DMS153 (cell line): ENCODE results near the gene HMOX1.

Experiments
- DNase-seq: peaks from one replicate; lab custom pipeline; 2025; lab: John Stamatoyannopoulos, UW

The HMOX1 gene, protein sequence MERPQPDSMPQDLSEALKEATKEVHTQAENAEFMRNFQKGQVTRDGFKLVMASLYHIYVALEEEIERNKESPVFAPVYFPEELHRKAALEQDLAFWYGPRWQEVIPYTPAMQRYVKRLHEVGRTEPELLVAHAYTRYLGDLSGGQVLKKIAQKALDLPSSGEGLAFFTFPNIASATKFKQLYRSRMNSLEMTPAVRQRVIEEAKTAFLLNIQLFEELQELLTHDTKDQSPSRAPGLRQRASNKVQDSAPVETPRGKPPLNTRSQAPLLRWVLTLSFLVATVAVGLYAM

DNA sequence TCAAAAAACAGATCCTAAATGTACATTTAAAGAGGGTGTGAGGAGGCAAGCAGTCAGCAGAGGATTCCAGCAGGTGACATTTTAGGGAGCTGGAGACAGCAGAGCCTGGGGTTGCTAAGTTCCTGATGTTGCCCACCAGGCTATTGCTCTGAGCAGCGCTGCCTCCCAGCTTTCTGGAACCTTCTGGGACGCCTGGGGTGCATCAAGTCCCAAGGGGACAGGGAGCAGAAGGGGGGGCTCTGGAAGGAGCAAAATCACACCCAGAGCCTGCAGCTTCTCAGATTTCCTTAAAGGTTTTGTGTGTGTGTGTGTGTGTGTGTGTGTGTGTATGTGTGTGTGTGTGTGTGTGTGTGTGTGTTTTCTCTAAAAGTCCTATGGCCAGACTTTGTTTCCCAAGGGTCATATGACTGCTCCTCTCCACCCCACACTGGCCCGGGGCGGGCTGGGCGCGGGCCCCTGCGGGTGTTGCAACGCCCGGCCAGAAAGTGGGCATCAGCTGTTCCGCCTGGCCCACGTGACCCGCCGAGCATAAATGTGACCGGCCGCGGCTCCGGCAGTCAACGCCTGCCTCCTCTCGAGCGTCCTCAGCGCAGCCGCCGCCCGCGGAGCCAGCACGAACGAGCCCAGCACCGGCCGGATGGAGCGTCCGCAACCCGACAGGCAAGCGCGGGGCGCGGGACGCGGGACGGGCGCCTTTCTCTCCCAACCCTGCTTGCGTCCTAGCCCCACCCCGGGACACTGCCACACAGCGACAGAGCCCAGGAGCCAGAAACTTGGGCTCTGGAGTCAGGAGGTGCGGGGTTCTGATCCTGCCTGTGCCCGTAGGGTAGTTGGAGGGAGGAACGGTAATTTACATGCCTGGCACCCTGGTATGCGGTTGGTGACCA, at the start of gene HMOX1:
Gene HMOX1, plus strand, starts transcription at position 560 of the 887 bp plus-strand sequence. Its CDS starts 78 bp downstream, at position 638.
- peak; percentile 61 for DNase-seq

DNA sequence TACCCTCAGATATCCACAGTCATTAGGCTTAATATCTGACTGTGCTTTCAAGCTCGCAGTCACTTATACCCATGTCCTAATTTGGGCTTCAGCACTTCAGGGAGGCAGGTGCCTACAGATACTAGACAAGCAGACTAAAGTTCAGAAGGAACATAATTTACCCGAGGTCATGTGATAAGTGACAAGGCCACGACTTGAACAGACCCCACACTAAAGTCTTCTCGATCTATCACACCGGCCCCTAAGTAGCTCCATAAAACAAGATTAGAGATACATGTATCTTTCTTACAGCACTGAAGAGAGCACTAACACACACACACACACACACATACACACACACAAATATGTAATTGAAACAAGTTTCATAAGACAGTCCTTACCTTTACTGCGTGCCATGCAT, 48.6 kb upstream of the HMOX1 start:
- no peak for DNase-seq

DNA sequence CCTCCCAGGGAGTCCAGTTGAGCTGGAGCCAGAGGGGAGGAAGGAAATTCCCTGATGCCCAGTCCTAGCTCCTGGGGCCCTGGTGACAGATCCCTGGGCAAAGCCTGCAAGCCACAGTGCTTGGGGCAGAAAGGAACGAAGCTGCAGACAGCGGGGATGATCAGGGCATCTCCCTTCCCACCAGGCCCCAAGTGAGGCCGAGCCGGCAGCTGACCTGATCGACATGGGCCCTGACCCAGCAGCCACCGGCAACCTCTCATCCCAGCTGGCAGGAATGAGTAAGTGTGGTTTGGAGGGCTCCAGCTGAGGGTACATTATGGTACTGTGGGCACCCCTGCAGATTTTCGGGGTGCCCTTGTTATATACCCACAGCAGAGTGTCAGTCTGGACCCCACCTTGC, 47.7 kb upstream of the HMOX1 start:
- no peak for DNase-seq

GRCh38 chr22:35334004-35334403, 46.9 kb upstream of the HMOX1 start:
- peak; percentile 33 for DNase-seq

DNA sequence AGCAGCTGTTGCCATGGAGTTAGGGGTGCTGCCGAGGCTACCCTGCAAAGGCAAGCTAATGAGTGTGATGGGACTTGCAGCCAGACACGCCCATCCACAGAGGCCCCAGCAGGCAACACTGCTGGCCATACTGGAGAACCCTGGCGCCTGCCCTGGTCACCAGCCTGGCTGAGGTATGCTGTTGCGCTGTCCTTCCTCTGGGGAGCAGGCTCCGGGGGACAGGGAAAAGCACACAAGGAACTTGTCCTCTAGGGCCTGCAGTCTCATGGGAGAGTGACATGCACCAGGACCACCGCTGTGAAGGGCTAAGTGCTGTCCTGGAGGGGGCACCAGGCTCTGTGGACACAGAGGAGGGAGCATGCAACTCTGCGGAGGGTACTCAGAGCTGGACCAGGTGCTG, 45.4 kb upstream of the HMOX1 start:
- no peak for DNase-seq

GRCh38 chr22:35335936-35336781, 44.7 kb upstream of the HMOX1 start:
- no peak for DNase-seq

DNA sequence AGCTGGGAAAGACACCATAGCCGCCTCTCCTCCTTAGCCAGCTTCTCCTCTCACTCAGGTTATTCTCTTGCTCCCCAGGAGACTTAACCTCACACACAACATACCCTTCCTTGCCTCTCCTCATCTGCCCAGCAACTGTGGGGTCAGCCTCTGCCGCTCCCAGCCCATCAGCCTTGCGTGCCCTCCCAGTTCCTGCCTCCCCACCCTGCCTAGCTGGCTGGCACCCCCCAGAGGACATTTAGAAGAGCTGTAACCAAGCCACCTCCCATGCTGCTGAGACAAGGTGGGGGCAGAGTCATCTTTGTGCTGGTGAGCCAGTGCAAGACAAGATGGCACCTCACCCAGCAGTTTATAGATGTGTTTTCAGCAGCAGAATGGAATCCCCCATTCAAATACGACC, 43.0 kb upstream of the HMOX1 start:
- DNase-seq, result no peak

GRCh38 chr22:35341090-35341874, 39.6 kb upstream of the HMOX1 start:
- no peak for DNase-seq

GRCh38 chr22:35342390-35342789, 38.5 kb upstream of the HMOX1 start:
- DNase-seq, result no peak

GRCh38 chr22:35343664-35344550, 37.0 kb upstream of the HMOX1 start:
- DNase-seq, result no peak

GRCh38 chr22:35344956-35345690, 35.8 kb upstream of the HMOX1 start:
- DNase-seq, result no peak

DNA sequence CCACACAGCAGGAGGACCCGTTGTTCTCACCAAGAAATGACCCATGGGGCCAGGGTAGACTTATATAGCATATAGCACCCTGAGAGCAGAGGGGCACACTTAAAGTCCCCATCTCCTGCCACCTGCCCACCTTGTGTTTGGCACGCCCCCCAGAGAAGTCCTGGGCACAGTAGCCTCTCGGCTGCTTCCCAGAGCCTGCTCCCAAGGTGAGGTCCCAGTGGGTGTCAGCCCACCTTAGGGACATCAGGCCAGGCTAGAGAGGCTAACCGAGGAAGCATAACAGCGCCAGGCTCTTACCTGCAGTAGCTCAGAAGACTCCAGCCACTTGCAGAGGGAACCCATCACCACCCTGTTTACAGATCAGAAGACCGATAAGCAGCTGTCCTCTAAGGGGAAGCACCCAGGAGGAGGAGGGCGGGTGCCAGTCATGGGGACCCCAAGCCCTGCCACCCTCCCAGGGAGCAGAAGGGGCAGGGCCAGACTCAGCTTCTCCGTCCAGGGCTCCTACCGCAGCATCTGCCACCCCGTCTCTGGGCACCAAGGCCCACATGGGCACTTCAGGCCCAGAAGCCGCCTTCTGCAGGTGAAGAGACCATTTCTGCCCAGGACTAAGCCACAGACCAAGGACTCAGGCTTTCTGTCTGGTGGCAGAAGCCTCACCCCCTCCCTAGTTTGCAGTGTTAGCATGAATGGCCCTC, 34.9 kb upstream of the HMOX1 start:
- DNase-seq, result no peak

GRCh38 chr22:35346596-35347220, 34.2 kb upstream of the HMOX1 start:
- DNase-seq, result no peak

DNA sequence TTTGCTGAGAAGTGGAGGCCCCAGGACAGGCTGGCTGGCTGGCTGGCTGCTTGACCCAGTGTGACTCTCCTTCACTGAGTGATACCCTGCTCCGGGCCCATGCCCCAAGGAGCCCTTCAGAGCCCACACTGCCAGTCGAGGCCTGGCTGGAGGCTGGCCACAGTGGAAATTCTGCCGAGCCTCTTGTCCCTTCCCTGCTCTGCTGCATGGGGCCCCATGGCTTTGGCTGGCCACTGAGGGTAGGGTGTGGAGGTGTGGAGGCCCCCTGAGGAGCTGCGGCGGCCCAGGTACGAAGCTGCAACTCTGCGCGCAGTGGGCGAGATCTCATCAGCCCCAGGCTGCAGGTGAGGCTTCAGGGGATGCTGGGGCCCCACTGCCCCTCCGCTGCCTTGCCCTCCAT, 33.4 kb upstream of the HMOX1 start:
- no peak for DNase-seq

- DNase-seq, result no peak
These were observed 32.8 kb upstream of the HMOX1 start for GRCh38 chr22:35348026-35348590.

- no peak for DNase-seq
These were observed 32.2 kb upstream of the HMOX1 start for GRCh38 chr22:35348703-35349102.

DNA sequence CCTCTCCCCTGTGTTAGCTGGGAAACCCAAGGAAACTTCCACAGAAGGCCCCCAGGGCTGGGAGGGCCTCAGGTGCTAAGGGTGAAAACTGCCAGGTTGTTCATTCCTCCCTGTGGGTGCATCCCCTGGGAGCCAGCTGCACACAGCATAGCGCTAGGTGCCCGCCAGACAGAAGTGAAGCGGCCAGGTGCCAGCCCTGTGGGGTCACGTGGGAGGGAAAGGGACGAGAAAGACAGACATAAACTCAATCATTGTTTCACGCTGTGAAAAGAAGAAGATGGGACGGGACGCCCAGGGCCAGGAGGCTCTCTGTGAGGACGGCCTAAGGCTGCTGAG, 31.6 kb upstream of the HMOX1 start:
- DNase-seq, result peak; percentile 67

GRCh38 chr22:35349704-35350538, 31.0 kb upstream of the HMOX1 start:
- DNase-seq, result peak; percentile 57
